ENCODE measurements around the gene CBFA2T3.

GRCh38 chr16:88831838-88832237 lies 145.2 kb downstream of the CBFA2T3 start:
- TF ChIP-seq EGR1 (IDR thresholded peaks at IDR 0.05) (no peak), RAD21 (IDR thresholded peaks at IDR 0.05; ENCODE audit: low read depth) (no peak), ZBTB7A (IDR thresholded peaks at IDR 0.05; ENCODE audit: low read depth) (no peak)
